ENCODE data around the gene NMBR.
"Not testable (repeated sequence)": the region's sequence is repeated elsewhere in the genome, so short reads cannot be mapped to it uniquely, and the experiment has no call there.

Gene NMBR

GRCh38 chr6:142048593-142048980 lies 98.3 kb downstream of the NMBR start:
- DNase-seq: no peak

- DNase-seq: no peak
These were observed 98.9 kb downstream of the NMBR start for GRCh38 chr6:142047934-142048592.

GRCh38 chr6:142045380-142046278 lies 101.3 kb downstream of the NMBR start:
- DNase-seq: no peak

GRCh38 chr6:142035890-142036289 lies 111.0 kb downstream of the NMBR start:
- no peak for DNase-seq

- DNase-seq: no peak
These were observed 115.9 kb downstream of the NMBR start for GRCh38 chr6:142031035-142031434.

GRCh38 chr6:142030115-142030619 lies 116.8 kb downstream of the NMBR start:
- DNase-seq: no peak

- no peak for DNase-seq
These were observed 118.4 kb downstream of the NMBR start for GRCh38 chr6:142028527-142028926.

- DNase-seq: not testable (repeated sequence)
These were observed 119.1 kb downstream of the NMBR start for GRCh38 chr6:142027804-142028203.

- no peak for DNase-seq
These were observed 119.8 kb downstream of the NMBR start for GRCh38 chr6:142027074-142027473.

GRCh38 chr6:142026471-142026870 lies 120.5 kb downstream of the NMBR start:
- no peak for DNase-seq
